Pancreas (tissue), 10 donors: ENCODE measurements around the gene STT3B. TPM values are rescaled to one million over a fixed set of nuclear protein-coding genes. Genes with fewer than 3 reads are reported as not detected.

Experiments
- ATAC-seq, 4 donors: fragments of 200-7000 bp; cut with Tn5 transposase; one replicate each; pipeline versions ENCODE4 v1.8.0 to v1.9.1; 2020; ENCODE audit warnings: mild to moderate bottlenecking in 4 of 4, moderate library complexity in 4 of 4
- DNase-seq, 6 donors: peaks; one replicate each; pipeline ENCODE4 v3.0.0-alpha.2; 2020
- FAIRE-seq: peaks from 2 replicates; lab custom pipeline; 2012; peaks lifted over from hg19 to GRCh38; lab: Jason Lieb, UNC
- H3K27ac ChIP-seq, 4 donors: fragments of 200-600 bp; sonication (generic); 1 replicate in 3 of 4; 2 replicates in 1 of 4; pipeline versions ENCODE4 v1.5.0 to v1.8.0; 2020
- H3K27me3 ChIP-seq, 4 donors: fragments of 200-600 bp; one replicate each; pipeline ENCODE4 v1.8.0; 2021
- H3K36me3 ChIP-seq, 3 donors: fragments of 200-600 bp; sonication (generic) in 1 of 3; one replicate each; pipeline versions ENCODE4 v1.5.0 to v1.8.0; 2020 to 2021
- H3K4me1 ChIP-seq, 3 donors: fragments of 200-600 bp; one replicate each; pipeline ENCODE4 v1.8.0; 2021
- H3K4me3 ChIP-seq, 4 donors: fragments of 200-600 bp; sonication (generic) in 2 of 4; one replicate each; pipeline versions ENCODE4 v1.5.0 to v1.8.0; 2020 to 2021
- H3K9me3 ChIP-seq, 4 donors: fragments of 200-600 bp; one replicate each; pipeline ENCODE4 v1.8.0; 2021
- WGBS, 2 donors: extraction: QIAGEN DNeasy Blood & Tissue Kit; methylation state at CpG; one replicate each; pipeline ENCODE4 v1.1.7; 2013; 5-methylcytosine and 5-hydroxymethylcytosine counted together
- intact Hi-C, 3 donors: fragments of 100-400 bp; cut with DNase I; formaldehyde crosslinking; loops; one replicate each; pipeline versions ENCODE4 v1.11.1 to v1.14.2; 2022
- polyA plus RNA-seq, 2 donors: library from polyadenylated mRNA; stranded (reverse); fragments of 200-250 nt; gene quantifications; one replicate each; pipeline ENCODE4 v1.2.3, GENCODE V29; 2013
- total RNA-seq, 6 donors: library from RNA; stranded (reverse); fragmentation: NEBNext Ultra II Directional in 4 of 6; extraction: Animal tissue kit (Norgen Biotek cat#: 25700) in 4 of 6; gene quantifications; one replicate each; pipeline versions ENCODE4 v1.2.1 to v1.2.4, GENCODE V29; 2021 to 2023
- TF ChIP-seq, protein P1 (sequence below), 4 donors: fragments of 200-600 bp; sonication (generic) in 3 of 4; IDR thresholded peaks; one replicate each; pipeline versions ENCODE4 v1.5.0 to v1.8.0; 2021; ENCODE audit warnings: antibody characterized with exemption in 4 of 4
- donor health status: healthy with polysubstance abuse.
- donor health status: DM: no; HTN: no; CAD: no; lungs with moderate emphysema.
- donor health status: DM: no; HTN: no; CAD: no.
- donor health status: control.
- donor health status: control.
- donor health status: Bipolar disorder and iron deficiency.
- donor health status: DM: yes; HTN: yes; CAD: no.
- donor health status: DM: no; HTN: no; CAD: no.
- donor health status: DM: no; HTN: no; CAD: no.
- donor health status: DM: yes; HTN: yes; CAD: no.

The STT3B gene
- total and polyA plus RNA-seq, 8 donors: 23.7 to 61.9 (median 51.0) TPM

DNA sequence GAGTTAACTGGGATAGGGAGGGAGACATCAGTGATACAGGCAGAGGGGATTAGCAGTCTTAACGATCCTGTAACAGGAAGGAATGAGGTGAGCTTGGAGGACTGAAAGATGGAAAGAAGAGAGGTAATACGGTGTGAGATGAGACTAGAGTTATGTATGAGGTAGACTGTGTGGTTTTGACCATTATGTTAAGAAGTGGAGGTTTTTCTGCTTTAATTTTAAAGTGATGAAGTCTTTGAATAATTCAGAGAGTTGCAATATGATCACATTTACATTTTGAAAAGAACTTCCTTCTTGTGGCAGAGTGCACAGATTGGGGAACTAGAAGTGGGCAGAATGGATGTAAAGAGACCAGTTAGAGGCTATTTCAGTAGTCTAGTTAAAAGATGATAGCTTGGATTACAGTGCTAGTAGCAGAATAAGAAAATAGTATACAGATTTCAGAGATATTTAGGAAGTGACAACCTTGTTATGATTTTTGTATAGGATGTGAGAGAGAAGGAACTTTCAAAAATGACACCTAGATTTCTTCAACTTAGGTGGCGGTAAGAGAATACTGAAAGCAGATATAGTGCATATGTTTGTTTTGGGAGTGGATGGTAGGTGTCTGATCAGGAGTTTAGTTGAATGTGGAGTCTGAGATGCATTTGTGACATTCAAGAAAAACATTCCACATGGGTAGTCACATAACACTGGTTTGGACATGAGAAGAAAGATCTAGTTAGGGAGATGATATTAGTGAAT, 40.5 kb downstream of the STT3B start:
- TF ChIP-seq, protein P1, sequence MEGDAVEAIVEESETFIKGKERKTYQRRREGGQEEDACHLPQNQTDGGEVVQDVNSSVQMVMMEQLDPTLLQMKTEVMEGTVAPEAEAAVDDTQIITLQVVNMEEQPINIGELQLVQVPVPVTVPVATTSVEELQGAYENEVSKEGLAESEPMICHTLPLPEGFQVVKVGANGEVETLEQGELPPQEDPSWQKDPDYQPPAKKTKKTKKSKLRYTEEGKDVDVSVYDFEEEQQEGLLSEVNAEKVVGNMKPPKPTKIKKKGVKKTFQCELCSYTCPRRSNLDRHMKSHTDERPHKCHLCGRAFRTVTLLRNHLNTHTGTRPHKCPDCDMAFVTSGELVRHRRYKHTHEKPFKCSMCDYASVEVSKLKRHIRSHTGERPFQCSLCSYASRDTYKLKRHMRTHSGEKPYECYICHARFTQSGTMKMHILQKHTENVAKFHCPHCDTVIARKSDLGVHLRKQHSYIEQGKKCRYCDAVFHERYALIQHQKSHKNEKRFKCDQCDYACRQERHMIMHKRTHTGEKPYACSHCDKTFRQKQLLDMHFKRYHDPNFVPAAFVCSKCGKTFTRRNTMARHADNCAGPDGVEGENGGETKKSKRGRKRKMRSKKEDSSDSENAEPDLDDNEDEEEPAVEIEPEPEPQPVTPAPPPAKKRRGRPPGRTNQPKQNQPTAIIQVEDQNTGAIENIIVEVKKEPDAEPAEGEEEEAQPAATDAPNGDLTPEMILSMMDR (IDR thresholded peaks at IDR 0.05): no peak
- no peaks in the 10 kb centered on the region for H3K36me3 ChIP-seq
- 77 to 84% methylated on average over 3 of the region's 3 CpGs for WGBS, 2 donors
- no peak overlapping the region for H3K27ac ChIP-seq
- H3K4me1 ChIP-seq: peaks cover 0 to 10% (median 4%) of the 10 kb centered on the region in 3 donors
- no peak for FAIRE-seq
- no peaks in the 10 kb centered on the region for H3K9me3 ChIP-seq
- H3K4me3 ChIP-seq: no peak overlapping the region
- no peak for ATAC-seq
- H3K27me3 ChIP-seq: no peaks in the 10 kb centered on the region
- intact Hi-C loops: no loop called here
- no peak for DNase-seq

DNA sequence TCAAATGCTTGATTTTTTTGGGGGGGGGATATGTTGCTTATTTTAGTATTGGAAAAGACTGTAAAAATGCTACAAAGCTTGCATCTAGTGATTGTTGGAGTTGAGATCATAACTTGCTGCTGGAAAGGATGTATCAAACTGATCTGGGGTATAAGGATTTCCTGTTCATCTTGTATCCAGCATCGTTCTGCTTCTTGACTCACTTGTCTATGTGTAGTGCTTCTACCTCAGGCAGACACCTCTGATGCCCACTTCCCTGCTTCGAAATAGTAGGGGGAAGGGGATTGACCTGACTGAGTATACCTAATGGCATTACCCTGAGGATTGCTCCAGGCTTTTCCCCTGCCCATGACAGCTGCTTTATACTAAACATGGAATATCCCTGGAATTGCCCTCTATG, 42.7 kb downstream of the STT3B start:
- no peak for FAIRE-seq
- Histone ChIP-seq H3K36me3 (no peaks in the 10 kb centered on the region), H3K9me3 (no peaks in the 10 kb centered on the region), H3K27ac (no peak overlapping the region), H3K4me3 (no peak overlapping the region), H3K4me1 (peaks cover 0 to 10% (median 0%) of the 10 kb centered on the region in 3 donors), H3K27me3 (no peaks in the 10 kb centered on the region)
- TF ChIP-seq, protein P1 (IDR thresholded peaks at IDR 0.05): no peak
- DNase-seq: no peak
- 84 to 87% methylated on average over 2 of the region's 2 CpGs for WGBS, 2 donors
- ATAC-seq: no peak
- intact Hi-C loops: no loop called here

DNA sequence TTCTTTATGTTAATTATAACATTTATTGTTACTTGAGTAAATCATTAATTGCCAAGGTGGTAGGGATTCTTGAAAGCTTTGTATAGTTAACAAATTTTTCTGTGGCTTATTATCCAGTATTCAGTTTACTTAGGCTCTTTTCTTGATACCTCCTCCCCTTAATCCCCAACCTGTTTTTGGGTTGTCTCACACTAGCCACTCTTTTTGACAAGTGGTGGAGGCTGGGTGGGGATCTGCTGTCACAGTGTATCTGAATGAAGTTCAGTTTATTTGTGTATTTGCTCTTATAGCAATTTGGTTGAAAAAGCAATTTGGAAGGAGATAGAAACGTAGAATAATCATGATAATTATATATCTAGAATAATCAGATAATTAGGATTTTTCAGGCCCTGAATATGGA, 43.8 kb downstream of the STT3B start:
- no peaks in the 10 kb centered on the region for H3K36me3 ChIP-seq
- no peak overlapping the region for H3K27ac ChIP-seq
- DNase-seq: no peak
- no peak for FAIRE-seq
- H3K27me3 ChIP-seq: no peaks in the 10 kb centered on the region
- no peak overlapping the region for H3K4me3 ChIP-seq
- intact Hi-C loops: no loop called here
- ATAC-seq: no peak
- WGBS, 2 donors: 50 to 54% methylated on average over 1 of the region's 1 CpG
- TF ChIP-seq, protein P1 (IDR thresholded peaks at IDR 0.05): no peak
- H3K9me3 ChIP-seq: no peaks in the 10 kb centered on the region
- H3K4me1 ChIP-seq: peaks cover 0 to 10% (median 0%) of the 10 kb centered on the region in 3 donors

DNA sequence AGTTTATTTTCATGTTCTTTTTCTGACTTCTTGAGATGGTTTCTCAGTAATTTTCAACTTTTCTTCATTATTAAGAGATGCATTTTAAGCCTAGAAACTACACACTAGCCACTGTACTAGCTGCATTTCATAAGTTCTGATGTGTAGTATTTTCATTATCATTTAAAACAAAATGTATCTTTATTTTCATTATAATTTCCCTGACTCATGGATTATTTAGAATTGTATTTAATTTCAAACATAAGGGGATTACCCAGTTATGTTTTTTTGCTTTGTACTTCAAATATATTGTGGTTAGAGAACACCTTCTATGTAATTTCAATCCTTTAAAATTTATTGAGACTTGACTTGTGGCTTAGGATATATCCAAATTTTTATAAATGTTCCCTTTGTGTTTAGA, 44.5 kb downstream of the STT3B start:
- Histone ChIP-seq H3K4me3 (no peak overlapping the region), H3K36me3 (no peaks in the 10 kb centered on the region), H3K27me3 (no peaks in the 10 kb centered on the region), H3K27ac (no peak overlapping the region), H3K4me1 (peaks cover 0 to 10% (median 0%) of the 10 kb centered on the region in 3 donors), H3K9me3 (no peaks in the 10 kb centered on the region)
- FAIRE-seq: no peak
- TF ChIP-seq, protein P1 (IDR thresholded peaks at IDR 0.05): no peak
- DNase-seq: no peak
- intact Hi-C loops: no loop called here
- no peak for ATAC-seq

DNA sequence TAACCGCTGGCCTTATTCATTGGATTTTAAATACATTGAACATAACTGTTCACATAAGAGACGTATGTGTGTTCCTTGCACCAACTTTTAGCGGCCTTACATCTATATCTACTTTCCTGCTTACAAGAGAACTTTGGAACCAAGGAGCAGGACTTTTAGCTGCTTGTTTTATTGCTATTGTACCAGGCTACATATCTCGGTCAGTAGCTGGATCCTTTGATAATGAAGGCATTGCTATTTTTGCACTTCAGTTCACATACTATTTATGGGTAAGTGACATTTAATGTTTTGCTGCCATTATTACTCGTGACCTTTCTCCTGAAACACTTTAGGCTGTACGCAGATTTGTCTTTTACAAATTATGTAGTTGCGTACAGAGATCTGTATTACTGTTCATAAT, 47.1 kb downstream of the STT3B start:
- no peaks in the 10 kb centered on the region for H3K9me3 ChIP-seq
- WGBS, 2 donors: 91 to 93% methylated on average over 7 of the region's 7 CpGs
- TF ChIP-seq, protein P1 (IDR thresholded peaks at IDR 0.05): no peak
- FAIRE-seq (no peak), DNase-seq (no peak), ATAC-seq (no peak)
- no peaks in the 10 kb centered on the region for H3K4me1 ChIP-seq
- H3K36me3 ChIP-seq: no peaks in the 10 kb centered on the region
- H3K27me3 ChIP-seq: no peaks in the 10 kb centered on the region
- intact Hi-C loops: no loop called here
- H3K4me3 ChIP-seq: no peak overlapping the region
- H3K27ac ChIP-seq: no peak overlapping the region
